Panc1 (cell line): ENCODE results near the gene ST8SIA6.

Source experiments
- POLR2AphosphoS5 ChIP-seq: IDR thresholded peaks from 2 replicates; pipeline ENCODE4 v1.6.1; 2012; ENCODE audit warnings: mild to moderate bottlenecking, low read depth, low read length, moderate library complexity
- SIN3A ChIP-seq: IDR thresholded peaks from 2 replicates; pipeline ENCODE4 v1.6.1; 2012; ENCODE audit warnings: low read depth, mild to moderate bottlenecking, low read length, moderate library complexity, borderline replicate concordance; ENCODE audit not compliant: insufficient read depth
- TCF7L2 ChIP-seq: IDR thresholded peaks from 2 replicates; pipeline ENCODE4 v1.6.1; 2011; ENCODE audit warnings: mild to moderate bottlenecking, low read depth, low read length, inconsistent platforms
- TF ChIP-seq, protein P1 (sequence below): fragments of 450-650 bp; IDR thresholded peaks from 2 replicates; pipeline ENCODE4 v1.5.1; 2017; ENCODE audit warnings: mild to moderate bottlenecking

DNA sequence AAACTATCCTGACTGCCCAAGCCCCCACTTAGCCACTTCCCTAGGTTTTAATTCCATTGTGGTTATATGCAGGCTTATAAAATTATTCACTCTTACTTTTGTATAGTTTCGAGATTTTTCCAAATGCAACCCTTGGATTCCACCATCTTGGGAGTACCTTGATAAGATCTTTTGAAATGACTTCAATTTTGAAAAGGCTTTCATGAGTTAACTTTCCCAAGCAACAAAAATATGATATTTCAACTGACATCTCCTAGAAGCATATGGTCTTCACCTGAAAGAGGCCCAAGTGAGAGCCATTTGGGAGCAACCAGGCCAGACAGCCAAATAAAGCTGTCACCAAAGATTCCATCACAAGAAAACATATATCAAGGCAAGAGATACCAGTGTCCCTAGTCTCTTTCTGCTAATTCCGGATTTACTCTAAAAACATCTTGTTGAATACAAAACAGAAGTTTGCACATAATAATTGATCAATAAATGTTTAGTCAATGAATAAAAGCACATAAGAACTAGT, 1.7 kb upstream of the ST8SIA6 start:
- TF ChIP-seq, protein P1, sequence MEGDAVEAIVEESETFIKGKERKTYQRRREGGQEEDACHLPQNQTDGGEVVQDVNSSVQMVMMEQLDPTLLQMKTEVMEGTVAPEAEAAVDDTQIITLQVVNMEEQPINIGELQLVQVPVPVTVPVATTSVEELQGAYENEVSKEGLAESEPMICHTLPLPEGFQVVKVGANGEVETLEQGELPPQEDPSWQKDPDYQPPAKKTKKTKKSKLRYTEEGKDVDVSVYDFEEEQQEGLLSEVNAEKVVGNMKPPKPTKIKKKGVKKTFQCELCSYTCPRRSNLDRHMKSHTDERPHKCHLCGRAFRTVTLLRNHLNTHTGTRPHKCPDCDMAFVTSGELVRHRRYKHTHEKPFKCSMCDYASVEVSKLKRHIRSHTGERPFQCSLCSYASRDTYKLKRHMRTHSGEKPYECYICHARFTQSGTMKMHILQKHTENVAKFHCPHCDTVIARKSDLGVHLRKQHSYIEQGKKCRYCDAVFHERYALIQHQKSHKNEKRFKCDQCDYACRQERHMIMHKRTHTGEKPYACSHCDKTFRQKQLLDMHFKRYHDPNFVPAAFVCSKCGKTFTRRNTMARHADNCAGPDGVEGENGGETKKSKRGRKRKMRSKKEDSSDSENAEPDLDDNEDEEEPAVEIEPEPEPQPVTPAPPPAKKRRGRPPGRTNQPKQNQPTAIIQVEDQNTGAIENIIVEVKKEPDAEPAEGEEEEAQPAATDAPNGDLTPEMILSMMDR: no peak
- TF ChIP-seq SIN3A (no peak), POLR2AphosphoS5 (no peak), TCF7L2 (no peak)
